Hepatocyte (in vitro differentiated cells): ENCODE measurements around the gene EMSY. TPM values are rescaled to one million over a fixed set of nuclear protein-coding genes. Genes with fewer than 3 reads are reported as not detected.
A peak's percentile ranks its signal among the peaks of the same experiment; 100 is the strongest.
"Not testable (repeated sequence)": the region's sequence is repeated elsewhere in the genome, so short reads cannot be mapped to it uniquely, and the experiment has no call there.

Experiments used
- DNase-seq: peaks from one replicate; pipeline ENCODE4 v3.0.0-alpha.2; 2016; ENCODE audit warnings: low spot score
- H2AFZ ChIP-seq: fragments of 200-600 bp; sonication (generic); 2 replicates; pipeline ENCODE4 v1.6.0; 2016; ENCODE audit warnings: antibody characterized with exemption, mild to moderate bottlenecking
- H3K27ac ChIP-seq: fragments of 200-600 bp; sonication (generic); 2 replicates; pipeline ENCODE4 v1.5.1; 2016; ENCODE audit warnings: mild to moderate bottlenecking
- H3K27me3 ChIP-seq: fragments of 200-600 bp; sonication (generic); 2 replicates; pipeline ENCODE4 v1.6.1; 2016
- H3K36me3 ChIP-seq: fragments of 200-600 bp; sonication (generic); replicated peaks from 2 replicates; pipeline ENCODE4 v1.5.1; 2016; ENCODE audit warnings: low read depth; ENCODE audit not compliant: insufficient read depth
- H3K4me1 ChIP-seq: fragments of 200-600 bp; sonication (generic); 2 replicates; pipeline ENCODE4 v1.5.1; 2016; ENCODE audit warnings: mild to moderate bottlenecking, moderate library complexity; ENCODE audit not compliant: insufficient read depth
- H3K4me2 ChIP-seq: fragments of 200-600 bp; sonication (generic); 2 replicates; pipeline ENCODE4 v1.6.0; 2016
- H3K4me3 ChIP-seq: fragments of 200-600 bp; sonication (generic); 2 replicates; pipeline ENCODE4 v1.5.1; 2016; ENCODE audit warnings: mild to moderate bottlenecking
- H3K79me2 ChIP-seq: fragments of 200-600 bp; sonication (generic); 2 replicates; pipeline ENCODE4 v1.6.0; 2017; ENCODE audit warnings: mild to moderate bottlenecking
- H3K9me2 ChIP-seq: fragments of 200-600 bp; sonication (generic); replicated peaks from 2 replicates; pipeline ENCODE4 v1.6.0; 2017; ENCODE audit warnings: mild to moderate bottlenecking; ENCODE audit not compliant: insufficient read depth
- H3K9me3 ChIP-seq: fragments of 200-600 bp; sonication (generic); 2 replicates; pipeline ENCODE4 v1.5.1; 2016; ENCODE audit warnings: low read depth, mild to moderate bottlenecking
- H4K20me1 ChIP-seq: fragments of 200-600 bp; sonication (generic); 2 replicates; pipeline ENCODE4 v1.6.0; 2016; ENCODE audit warnings: mild to moderate bottlenecking; ENCODE audit not compliant: insufficient read depth, poor library complexity, severe bottlenecking
- CTCF ChIP-seq: fragments of 200-600 bp; sonication (generic); IDR thresholded peaks from 2 replicates; pipeline ENCODE4 v1.5.1; 2016; ENCODE audit warnings: antibody characterized with exemption, mild to moderate bottlenecking; ENCODE audit not compliant: poor library complexity
- EZH2 ChIP-seq: fragments of 200-600 bp; sonication (generic); IDR thresholded peaks from 2 replicates; pipeline ENCODE4 v1.6.1; 2016; ENCODE audit warnings: antibody characterized with exemption, mild to moderate bottlenecking, borderline replicate concordance
- EZH2phosphoT487 ChIP-seq: fragments of 200-600 bp; sonication (generic); IDR thresholded peaks from one replicate; pipeline ENCODE4 v1.6.1; 2018; ENCODE audit warnings: antibody characterized with exemption, mild to moderate bottlenecking, low read depth, moderate library complexity; ENCODE audit not compliant: unreplicated experiment, severe bottlenecking
- WGBS: methylation state at CpG from one replicate; pipeline ENCODE4 v1.1.6; 2016; ENCODE audit warnings: low lambda C conversion rate; ENCODE audit errors: missing lambda C conversion rate; 5-methylcytosine and 5-hydroxymethylcytosine counted together
- polyA plus RNA-seq: library from polyadenylated mRNA; unstranded; fragments of >200 nt; fragmentation: Nextera tagmentation; extraction: Ambion mirVana; gene quantifications from 2 replicates; pipeline ENCODE4 v1.2.1, GENCODE V29; 2016
- total RNA-seq: library from RNA; depleted of rRNA; stranded (reverse); fragments of >200 nt; gene quantifications from 2 replicates; pipeline ENCODE4 v1.2.3, GENCODE V29; 2014

Gene EMSY
- total and polyA plus RNA-seq, 2 experiments from 2014 or later = 8.2 to 19.4 TPM

- no peaks in the 10 kb centered on the region for H3K27me3 ChIP-seq
- no peaks in the 10 kb centered on the region for H3K4me1 ChIP-seq
- 80% methylated on average over 1 of the region's 1 CpG for WGBS
- no peaks in the 10 kb centered on the region for H3K9me3 ChIP-seq
- no peaks in the 10 kb centered on the region for H3K9me2 ChIP-seq
- H3K27ac ChIP-seq = no peak overlapping the region
- no peaks in the 10 kb centered on the region for H3K36me3 ChIP-seq
- no peak for TF ChIP-seq EZH2
- no peak for TF ChIP-seq CTCF
- TF ChIP-seq EZH2phosphoT487 = no peak
- H3K4me2 ChIP-seq = no peak overlapping the region
- no peak overlapping the region for H3K4me3 ChIP-seq
- DNase-seq = no peak
- no peaks in the 10 kb centered on the region for H4K20me1 ChIP-seq
- no peaks in the 10 kb centered on the region for H3K79me2 ChIP-seq
- H2AFZ ChIP-seq = no peak overlapping the region
Measured at GRCh38 chr11:76568621-76569020, 123.8 kb downstream of the EMSY start.

GRCh38 chr11:76572181-76572875, 127.5 kb downstream of the EMSY start:
- H3K27ac ChIP-seq, H3K36me3 ChIP-seq, H3K27me3 ChIP-seq, H3K9me2 ChIP-seq, H3K4me3 ChIP-seq, H3K79me2 ChIP-seq, H3K4me2 ChIP-seq, DNase-seq, H2AFZ ChIP-seq, H4K20me1 ChIP-seq, H3K9me3 ChIP-seq: not testable (repeated sequence)
- H3K4me1 ChIP-seq = peaks cover 15% of the 10 kb centered on the region
- 75% methylated on average over 12 of the region's 12 CpGs for WGBS

GRCh38 chr11:76574406-76574805, 129.6 kb downstream of the EMSY start:
- no peaks in the 10 kb centered on the region for H3K36me3 ChIP-seq
- no peaks in the 10 kb centered on the region for H4K20me1 ChIP-seq
- H3K9me3 ChIP-seq = no peaks in the 10 kb centered on the region
- no peak overlapping the region for H2AFZ ChIP-seq
- DNase-seq = no peak
- peak overlapping the region; percentile 89 for H3K27ac ChIP-seq
- no peaks in the 10 kb centered on the region for H3K9me2 ChIP-seq
- no peak overlapping the region for H3K4me3 ChIP-seq
- TF ChIP-seq EZH2 = no peak
- TF ChIP-seq EZH2phosphoT487 = no peak
- TF ChIP-seq CTCF = no peak
- no peaks in the 10 kb centered on the region for H3K27me3 ChIP-seq
- WGBS = 49% methylated on average over 2 of the region's 2 CpGs
- no peak overlapping the region for H3K4me2 ChIP-seq
- peaks cover 28% of the 10 kb centered on the region for H3K4me1 ChIP-seq
- H3K79me2 ChIP-seq = no peaks in the 10 kb centered on the region

- H3K4me2 ChIP-seq = no peak overlapping the region
- H3K4me1 ChIP-seq = peaks cover 28% of the 10 kb centered on the region
- no peaks in the 10 kb centered on the region for H3K36me3 ChIP-seq
- no peaks in the 10 kb centered on the region for H3K9me3 ChIP-seq
- no peaks in the 10 kb centered on the region for H3K27me3 ChIP-seq
- TF ChIP-seq EZH2 (no peak), EZH2phosphoT487 (no peak), CTCF (no peak)
- no peaks in the 10 kb centered on the region for H4K20me1 ChIP-seq
- no peak overlapping the region for H2AFZ ChIP-seq
- no peaks in the 10 kb centered on the region for H3K79me2 ChIP-seq
- no peak for DNase-seq
- H3K4me3 ChIP-seq = no peak overlapping the region
- WGBS = 92% methylated on average over 1 of the region's 1 CpG
- peak overlapping the region; percentile 89 for H3K27ac ChIP-seq
- no peaks in the 10 kb centered on the region for H3K9me2 ChIP-seq
Measured at GRCh38 chr11:76574879-76575278, 130.1 kb downstream of the EMSY start.
